NK-92 (cell line): ENCODE measurements around the gene HMHB1.

Experiments
- DNase-seq: peaks from one replicate; lab custom pipeline; 2025; ENCODE audit not compliant: unreplicated experiment; lab: John Stamatoyannopoulos, UW

HMHB1 gene

GRCh38 chr5:143865426-143866025, 53.6 kb downstream of the HMHB1 start:
- no peak for DNase-seq
